ENCODE measurements around the gene MED23.

Gene MED23

GRCh38 chr6:131640576-131640975 is 12.5 kb upstream of the MED23 start:
- DNase-seq = no peak

DNA sequence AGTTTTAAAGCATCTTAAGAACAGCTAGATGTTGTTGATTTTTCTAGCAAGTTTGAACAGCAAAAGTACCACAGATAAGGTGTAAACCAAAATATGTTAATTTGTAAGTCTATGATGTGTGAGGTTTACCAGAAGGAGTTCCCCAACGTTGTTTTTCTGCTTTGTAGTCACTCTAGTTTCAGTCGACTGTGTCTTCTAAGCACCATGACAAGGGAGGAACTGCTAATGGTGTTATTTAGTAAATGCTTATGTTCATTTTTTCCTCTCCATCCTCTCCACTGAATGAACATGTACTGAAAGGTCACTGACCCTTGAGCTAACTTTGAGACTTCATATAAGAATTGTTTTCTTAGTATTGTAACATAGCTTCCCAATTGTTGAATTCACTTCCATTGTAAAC is 12.1 kb upstream of the MED23 start:
- no peak for DNase-seq

GRCh38 chr6:131638013-131638412 is 10.0 kb upstream of the MED23 start:
- no peak for DNase-seq

DNA sequence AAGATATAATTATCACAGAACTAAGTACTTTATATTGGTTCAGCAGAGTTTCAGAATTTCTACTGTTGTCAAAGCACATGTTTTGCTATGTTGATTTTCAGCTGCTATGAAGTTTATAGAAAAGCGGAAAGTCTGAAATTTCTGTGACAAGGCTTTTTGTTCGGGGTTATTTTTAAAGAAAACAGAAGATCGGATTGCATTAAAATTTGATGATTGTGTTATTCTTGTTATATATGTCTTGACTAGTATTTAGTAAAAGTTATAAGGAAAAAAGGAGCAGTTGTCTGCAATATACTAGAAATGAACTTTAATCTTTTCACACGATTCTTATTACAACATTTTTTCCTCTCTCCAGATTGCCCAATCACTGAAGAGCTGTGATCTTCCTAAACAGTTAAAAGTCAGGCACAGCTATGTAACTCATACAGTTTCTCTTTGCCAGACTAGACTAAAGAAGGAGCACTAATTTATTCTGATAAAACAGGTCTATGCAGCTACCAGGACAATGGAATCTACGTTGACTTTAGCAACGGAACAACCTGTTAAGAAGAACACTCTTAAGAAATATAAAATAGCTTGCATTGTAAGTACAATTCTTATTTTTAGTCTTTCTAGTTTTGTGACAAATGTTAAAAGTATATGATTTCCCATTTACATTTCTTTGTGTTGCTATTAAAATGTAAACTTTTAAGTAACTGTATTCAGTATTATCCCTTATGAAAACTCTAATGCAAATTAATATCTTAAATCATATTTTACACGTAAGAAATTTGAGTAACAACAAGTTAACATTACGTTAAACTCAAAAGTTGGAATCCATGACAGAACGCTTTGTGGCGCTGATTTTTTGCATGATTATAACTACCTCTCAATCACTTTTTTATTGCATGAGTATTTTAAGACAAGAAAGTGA is 9.1 kb upstream of the MED23 start, which contains the start of gene ENPP3:
ENPP3 (plus strand) TSS at position 423 of the 913 bp plus-strand sequence; CDS start at position 506, 83 bp downstream.
- DNase-seq = no peak

DNA sequence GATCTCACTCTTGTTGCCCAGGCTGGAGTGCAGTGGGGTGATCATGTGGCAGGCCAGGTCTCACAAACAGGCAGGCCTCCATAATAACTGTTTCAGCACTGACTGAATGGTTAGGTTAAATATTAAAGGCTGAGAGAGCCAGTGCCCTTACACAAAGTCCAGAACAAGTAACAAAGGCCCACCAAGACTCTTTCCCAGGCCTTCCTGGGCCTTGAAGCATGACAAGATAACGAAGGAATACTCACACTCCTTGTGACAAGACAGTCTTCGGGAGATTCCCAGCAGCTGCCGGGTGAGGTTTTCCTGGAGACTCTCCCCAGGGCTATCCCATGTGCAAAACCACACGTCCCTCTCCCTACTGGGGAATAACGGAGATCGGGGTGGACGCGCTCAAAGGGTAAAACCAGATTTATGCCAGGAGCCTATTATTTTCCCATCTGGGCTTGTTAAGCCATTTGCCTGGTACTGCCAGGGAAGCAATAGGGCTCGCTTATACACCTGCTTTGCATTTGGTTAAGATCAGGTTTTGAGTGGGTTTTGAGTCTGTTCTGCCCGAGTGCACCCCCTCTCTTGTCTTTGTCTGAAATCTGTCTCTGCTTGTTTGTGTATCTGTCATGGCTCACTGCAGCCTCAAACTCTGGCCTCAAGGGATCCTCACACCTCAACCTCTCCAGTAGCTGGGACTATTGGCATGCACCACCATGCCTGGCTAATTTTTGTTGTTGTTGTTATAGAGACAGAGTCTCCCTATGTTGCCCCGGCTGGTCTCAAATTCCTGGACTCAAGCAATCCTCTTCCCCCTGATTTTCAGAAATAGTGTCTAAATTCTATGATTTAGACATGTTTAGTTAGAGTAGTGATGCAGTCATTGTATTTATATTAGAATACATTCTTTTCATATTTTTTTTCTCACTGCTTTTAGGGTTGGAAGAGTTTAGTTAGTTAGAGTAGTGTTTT is 7.6 kb upstream of the MED23 start:
- DNase-seq = no peak

DNA sequence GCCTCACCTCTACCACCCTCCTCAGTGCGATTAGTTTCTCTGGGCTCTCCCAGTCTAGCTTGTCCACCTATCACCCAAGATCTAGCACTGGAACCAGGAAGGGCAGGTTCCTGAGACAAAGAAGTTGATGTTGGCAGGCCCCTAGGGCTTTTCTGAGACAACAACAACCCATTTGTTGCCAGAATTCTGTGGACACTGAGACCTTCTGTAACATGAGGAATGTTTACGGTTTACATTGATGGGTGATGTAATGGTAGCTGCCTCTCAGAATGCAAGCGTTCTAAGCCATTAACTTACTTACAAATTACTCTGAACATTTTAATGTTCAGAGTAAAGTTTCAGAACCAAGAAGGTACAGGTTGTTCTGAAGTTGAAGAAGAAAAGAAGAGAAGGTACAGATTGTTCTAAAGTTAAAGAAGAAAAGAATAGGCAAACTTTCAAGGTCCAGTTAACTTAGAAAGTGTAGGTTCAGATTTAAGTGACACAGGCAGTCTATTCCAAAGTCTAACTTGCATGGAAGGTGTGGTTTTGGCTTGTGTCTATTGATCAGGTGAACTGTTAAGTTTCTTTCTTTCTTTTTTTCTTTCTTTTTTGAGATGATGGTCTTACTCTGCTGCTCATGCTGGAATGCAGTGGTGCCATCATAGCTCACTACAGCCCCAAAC is 3.7 kb upstream of the MED23 start:
- DNase-seq = no peak

DNA sequence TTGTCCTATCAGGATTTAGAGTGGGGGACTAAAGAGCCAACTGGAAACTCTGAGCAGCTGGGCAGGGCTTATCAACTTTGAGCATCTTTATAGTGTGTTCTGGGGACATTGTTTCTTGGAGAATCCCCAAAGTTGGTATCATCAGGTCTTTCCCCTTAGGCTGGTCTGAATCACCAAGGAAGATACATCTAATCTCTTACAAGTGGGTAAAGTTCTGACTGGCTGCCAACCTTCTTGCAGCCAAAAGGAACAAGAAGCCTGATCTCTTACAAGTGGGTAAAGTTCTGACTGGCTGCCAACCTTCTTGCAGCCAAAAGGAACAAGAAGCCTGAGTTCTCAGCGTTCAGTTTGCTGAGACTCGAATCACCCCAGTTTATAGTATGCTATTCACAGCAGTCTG is 1.6 kb upstream of the MED23 start:
- DNase-seq = no peak

- DNase-seq = peak in 2 of 6 experiments; percentile 4 to 28
Measured at GRCh38 chr6:131628726-131629125, 684 bp upstream of the MED23 start.

- DNase-seq = no peak
Measured at GRCh38 chr6:131615275-131615674, 12.8 kb downstream of the MED23 start.

DNA sequence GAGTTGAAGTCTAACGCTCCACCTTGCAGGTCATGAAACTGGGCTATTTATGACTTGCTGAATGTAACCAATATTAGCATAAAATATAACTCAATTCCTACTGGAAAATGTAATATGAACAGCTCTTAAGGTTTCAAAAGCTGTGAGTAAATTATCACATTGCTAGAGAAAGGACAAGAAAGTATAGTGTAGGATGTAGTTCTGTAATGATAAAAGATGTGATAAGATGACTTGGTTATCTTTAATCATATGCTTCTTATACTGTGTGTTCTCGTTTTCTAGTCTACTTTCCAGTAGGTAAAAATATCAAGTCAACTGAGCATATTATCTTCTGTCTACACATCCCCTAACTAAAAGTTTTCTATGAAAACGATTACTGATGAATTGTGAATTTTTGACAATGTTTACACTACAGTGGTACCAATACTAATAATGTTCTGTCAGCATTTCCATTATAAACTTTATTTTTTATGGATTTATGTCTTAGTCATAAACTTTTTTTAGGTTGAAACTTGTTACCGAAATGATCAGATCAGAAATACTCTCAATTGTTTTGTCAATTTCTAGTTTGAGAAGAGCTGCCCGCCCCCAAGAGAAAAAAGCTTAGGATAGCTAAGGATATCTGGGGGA is 14.6 kb downstream of the MED23 start:
- DNase-seq = no peak

GRCh38 chr6:131602781-131603312 is 25.2 kb downstream of the MED23 start:
- DNase-seq = no peak

DNA sequence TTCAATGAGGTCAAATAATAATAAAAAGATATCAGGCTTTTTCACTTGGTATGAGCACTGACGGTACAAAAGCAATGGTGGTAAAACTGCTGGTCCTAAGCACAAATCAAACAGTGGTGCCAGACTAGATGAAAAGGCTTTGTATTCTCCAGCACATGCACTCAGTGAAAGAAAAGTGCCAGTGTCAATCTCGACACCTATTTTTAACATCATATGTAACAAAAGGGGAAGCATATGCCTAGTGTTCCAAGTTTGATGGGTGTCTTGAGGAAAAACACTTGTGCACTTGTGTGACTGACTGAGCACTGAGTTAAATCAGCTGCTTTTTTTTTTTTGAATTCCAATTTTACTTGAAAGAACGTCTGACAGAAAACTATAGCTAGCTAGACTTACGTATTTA is 27.3 kb downstream of the MED23 start:
- DNase-seq = no peak

DNA sequence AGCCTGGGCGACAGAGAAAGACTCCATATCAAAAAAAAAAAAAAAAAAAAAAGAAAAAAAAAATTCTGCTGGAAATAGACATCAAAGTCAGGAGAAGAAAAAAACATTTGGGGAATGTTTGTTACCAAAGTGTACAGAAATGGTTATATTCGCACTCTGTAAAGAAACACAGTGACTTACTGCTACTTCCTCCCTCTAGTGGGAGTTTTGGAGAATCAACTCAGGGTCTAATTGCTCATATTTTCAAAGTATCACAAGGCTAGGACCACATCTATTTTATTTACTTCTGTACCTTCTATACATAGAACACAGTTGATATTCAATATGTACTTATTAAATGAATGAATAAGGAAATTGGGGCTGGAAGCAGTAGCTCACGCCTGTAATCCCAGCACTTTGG is 30.6 kb downstream of the MED23 start:
- peak in 2 of 6 experiments; percentile 13 for DNase-seq

GRCh38 chr6:131594074-131594473 is 34.0 kb downstream of the MED23 start:
- no peak for DNase-seq

DNA sequence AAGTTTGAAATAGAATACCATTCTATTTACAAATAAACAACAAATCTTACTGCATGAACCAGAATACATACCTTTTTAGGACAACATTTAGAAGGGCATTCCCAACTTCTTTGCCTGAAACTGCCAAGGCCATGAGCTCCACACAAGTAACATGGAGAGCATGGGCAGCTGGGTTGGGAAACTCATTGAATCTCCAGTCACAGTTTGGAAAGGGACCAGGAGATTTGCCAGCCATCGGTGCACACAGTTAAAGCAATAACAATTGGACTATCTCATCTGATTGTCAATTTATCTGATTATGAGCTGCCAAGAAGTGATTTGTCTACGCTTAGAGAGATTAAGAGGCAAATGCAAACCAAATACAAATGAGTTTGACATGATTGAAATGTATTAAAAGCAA is 35.1 kb downstream of the MED23 start:
- no peak for DNase-seq

DNA sequence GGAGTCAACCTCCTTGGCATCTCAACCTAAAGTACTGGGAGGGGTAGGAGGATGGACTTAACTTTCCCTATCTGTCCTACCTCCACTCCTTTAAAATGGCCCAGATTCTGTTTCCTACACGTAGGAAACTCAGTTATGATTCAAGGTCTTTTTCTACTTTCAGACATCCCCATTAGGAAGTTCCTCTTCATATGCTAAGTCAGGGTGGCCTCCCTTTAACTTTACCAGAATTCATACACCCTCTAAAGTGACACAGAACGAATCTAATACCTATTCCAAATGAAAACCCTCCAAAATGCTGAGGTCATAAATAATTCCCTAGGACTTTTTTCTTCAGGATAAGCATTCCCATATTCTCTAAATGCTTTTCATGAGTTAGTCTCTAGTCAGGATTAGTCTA is 39.4 kb downstream of the MED23 start:
- no peak for DNase-seq

GRCh38 chr6:131587909-131588308 is 40.1 kb downstream of the MED23 start:
- no peak for DNase-seq

- no peak for DNase-seq
Measured at GRCh38 chr6:131586543-131586942, 41.5 kb downstream of the MED23 start.

GRCh38 chr6:131581523-131581922 is 46.5 kb downstream of the MED23 start:
- no peak for DNase-seq

- no peak for DNase-seq
Measured at GRCh38 chr6:131575834-131576478, 52.1 kb downstream of the MED23 start.

DNA sequence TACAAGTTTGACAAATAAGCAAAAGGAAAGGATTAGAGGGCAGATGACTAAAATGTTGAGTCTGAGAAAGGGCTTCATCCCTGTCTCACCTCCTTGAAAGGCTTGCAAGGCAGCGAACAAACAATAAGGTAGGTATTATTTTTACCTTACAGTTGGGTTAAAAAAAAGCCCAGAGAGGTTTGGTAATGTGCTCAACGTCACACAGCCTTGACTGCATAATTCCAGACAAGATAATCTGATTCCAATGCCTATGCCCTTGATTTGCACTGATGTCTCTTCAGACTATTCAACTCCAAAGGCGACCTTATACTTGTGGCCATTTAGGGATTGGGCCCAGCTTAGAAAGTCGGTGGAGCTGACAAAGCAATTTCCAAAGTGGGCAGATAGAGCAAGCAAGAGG is 53.4 kb downstream of the MED23 start:
- DNase-seq = no peak

DNA sequence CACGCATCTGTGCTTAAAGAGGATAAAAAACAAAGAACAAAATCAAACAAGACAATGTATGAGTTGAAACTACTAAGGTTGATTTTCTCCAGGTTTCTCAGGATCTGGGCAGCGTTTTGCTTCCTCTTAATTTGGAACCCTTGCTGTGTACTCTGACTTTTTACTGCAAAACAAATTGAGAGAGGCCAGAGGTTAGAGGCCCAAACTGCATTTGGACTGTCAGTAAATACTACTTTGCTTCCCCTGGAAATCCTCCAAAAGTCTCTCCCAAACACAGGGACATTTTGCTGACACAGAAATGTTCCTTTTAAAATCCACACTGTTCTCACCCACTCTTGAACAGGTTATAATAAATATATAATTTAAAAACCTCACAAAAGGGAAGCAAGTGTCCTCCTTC is 53.9 kb downstream of the MED23 start:
- no peak for DNase-seq

Data from stimulated activated naive CD4-positive, alpha-beta T cell (primary cell).